GM18907 (cell line): ENCODE data around the gene IL31.
"Not testable (repeated sequence)": the region's sequence is repeated elsewhere in the genome, so short reads cannot be mapped to it uniquely, and the experiment has no call there.

ENCODE experiments used
- ATAC-seq: cut with Tn5 transposase; IDR thresholded peaks from one replicate; pipeline ENCODE4 v1.9.1; 2021; ENCODE audit warnings: mild to moderate bottlenecking, moderate library complexity; ENCODE audit not compliant: unreplicated experiment

IL31 gene

GRCh38 chr12:122174155-122174845 lies at the start of gene IL31:
Gene IL31 (minus strand): TSS chr12:122174221. CDS start chr12:122174172, 49 bp downstream.
- ATAC-seq, result no peak

- ATAC-seq, result no peak
Observed at GRCh38 chr12:122216445-122216844, 42.4 kb upstream of the IL31 start.

GRCh38 chr12:122215771-122216170 lies 41.8 kb upstream of the IL31 start:
- ATAC-seq, result no peak

GRCh38 chr12:122208073-122208820 lies 34.2 kb upstream of the IL31 start:
- ATAC-seq, result no peak

GRCh38 chr12:122207391-122207790 lies 33.4 kb upstream of the IL31 start:
- ATAC-seq, result no peak

- no peak for ATAC-seq
Observed at GRCh38 chr12:122206976-122207375, 33.0 kb upstream of the IL31 start.

GRCh38 chr12:122206111-122206881 lies 32.3 kb upstream of the IL31 start:
- no peak for ATAC-seq

- no peak for ATAC-seq
Observed at GRCh38 chr12:122205053-122205925, 31.3 kb upstream of the IL31 start.

GRCh38 chr12:122204167-122205052 lies 30.4 kb upstream of the IL31 start:
- no peak for ATAC-seq

- no peak for ATAC-seq
Observed at GRCh38 chr12:122203301-122204166, 29.5 kb upstream of the IL31 start, which contains the start of gene B3GNT4. Gene B3GNT4 (plus strand): TSS chr12:122203709. CDS start chr12:122204619, 910 bp downstream.

- ATAC-seq, result not testable (repeated sequence)
Observed at GRCh38 chr12:122202811-122203210, 28.8 kb upstream of the IL31 start.

GRCh38 chr12:122202017-122202416 lies 28.0 kb upstream of the IL31 start:
- ATAC-seq, result no peak

GRCh38 chr12:122201381-122201780 lies 27.4 kb upstream of the IL31 start:
- ATAC-seq, result no peak

- ATAC-seq, result no peak
Observed at GRCh38 chr12:122200541-122201175, 26.6 kb upstream of the IL31 start.

GRCh38 chr12:122199484-122200355 lies 25.7 kb upstream of the IL31 start:
- ATAC-seq, result no peak

- ATAC-seq, result no peak
Observed at GRCh38 chr12:122197612-122197966, 23.6 kb upstream of the IL31 start.

- ATAC-seq, result no peak
Observed at GRCh38 chr12:122195405-122195804, 21.4 kb upstream of the IL31 start.
